ENCODE results near the gene GPR107.

GPR107 gene

GRCh38 chr9:130111786-130112537 is 58.3 kb downstream of the GPR107 start:
- no peak for DNase-seq

GRCh38 chr9:130112538-130113151 is 58.9 kb downstream of the GPR107 start:
- DNase-seq: no peak

- DNase-seq: no peak
These were observed 61.0 kb downstream of the GPR107 start for GRCh38 chr9:130114741-130115140.

- no peak for DNase-seq
These were observed 62.6 kb downstream of the GPR107 start for GRCh38 chr9:130116346-130116745.

GRCh38 chr9:130117376-130117775 is 63.7 kb downstream of the GPR107 start:
- DNase-seq: no peak

GRCh38 chr9:130117816-130118632 is 64.3 kb downstream of the GPR107 start:
- DNase-seq: peak; percentile 48

GRCh38 chr9:130118841-130119518 is 65.3 kb downstream of the GPR107 start:
- peak; percentile 59 for DNase-seq

- no peak for DNase-seq
These were observed 66.0 kb downstream of the GPR107 start for GRCh38 chr9:130119519-130120298.

GRCh38 chr9:130120299-130120587 is 66.5 kb downstream of the GPR107 start:
- DNase-seq: no peak

- DNase-seq: no peak
These were observed 67.1 kb downstream of the GPR107 start for GRCh38 chr9:130120832-130121231.

GRCh38 chr9:130122456-130122855 is 68.8 kb downstream of the GPR107 start:
- DNase-seq: no peak

- DNase-seq: no peak
These were observed 70.6 kb downstream of the GPR107 start for GRCh38 chr9:130124085-130124860.

- DNase-seq: no peak
These were observed 73.2 kb downstream of the GPR107 start for GRCh38 chr9:130126721-130127433.

- DNase-seq: no peak
These were observed 74.5 kb downstream of the GPR107 start for GRCh38 chr9:130128251-130128650.

GRCh38 chr9:130128733-130129431 is 75.2 kb downstream of the GPR107 start:
- DNase-seq: peak; percentile 88

- no peak for DNase-seq
These were observed 75.8 kb downstream of the GPR107 start for GRCh38 chr9:130129432-130130061.

GRCh38 chr9:130132746-130133145 is 79.0 kb downstream of the GPR107 start:
- DNase-seq: no peak

GRCh38 chr9:130137081-130137640 is 83.5 kb downstream of the GPR107 start:
- no peak for DNase-seq

GRCh38 chr9:130137641-130138081 is 84.0 kb downstream of the GPR107 start:
- no peak for DNase-seq
